AG09309 (cell line): ENCODE results near the gene CREB5.

Source experiments
- DNase-seq: peaks from one replicate; pipeline ENCODE4 v3.0.0-alpha.2; 2010; ENCODE audit warnings: low read depth
- H3K4me3 ChIP-seq: 2 replicates; pipeline ENCODE4 v1.5.1; 2011; ENCODE audit warnings: mild to moderate bottlenecking, low read depth, low read length, moderate library complexity; ENCODE audit not compliant: control insufficient read depth
- CTCF ChIP-seq: IDR thresholded peaks from 2 replicates; pipeline ENCODE4 v1.5.1; 2011; ENCODE audit warnings: mild to moderate bottlenecking, low read depth, low read length, inconsistent platforms; ENCODE audit not compliant: insufficient read depth, control insufficient read depth; ENCODE audit errors: missing control alignments

Gene CREB5

GRCh38 chr7:28615091-28615490, 202.8 kb downstream of the CREB5 start:
- no peak overlapping the region for H3K4me3 ChIP-seq
- no peak for DNase-seq
- no peak for TF ChIP-seq CTCF

GRCh38 chr7:28617308-28617880, 205.1 kb downstream of the CREB5 start:
- no peak overlapping the region for H3K4me3 ChIP-seq

GRCh38 chr7:28618383-28618782, 206.1 kb downstream of the CREB5 start:
- TF ChIP-seq CTCF: no peak
- H3K4me3 ChIP-seq: no peak overlapping the region
- DNase-seq: no peak

More at GRCh38 chr7:28617308-28617880, 205.1 kb downstream of the CREB5 start:
- DNase-seq: no peak
- no peak for TF ChIP-seq CTCF

GRCh38 chr7:28619256-28619655, 206.9 kb downstream of the CREB5 start:
- no peak for DNase-seq
- no peak overlapping the region for H3K4me3 ChIP-seq
- TF ChIP-seq CTCF: no peak

GRCh38 chr7:28621369-28621841, 209.1 kb downstream of the CREB5 start:
- no peak for DNase-seq
- H3K4me3 ChIP-seq: no peak overlapping the region
- no peak for TF ChIP-seq CTCF

GRCh38 chr7:28623105-28623730, 210.9 kb downstream of the CREB5 start:
- no peak overlapping the region for H3K4me3 ChIP-seq
- TF ChIP-seq CTCF: no peak
- DNase-seq: no peak
